HG02970 (cell line): Measurements from ENCODE around the gene BACE1.
"Not testable (repeated sequence)": the region's sequence is repeated elsewhere in the genome, so short reads cannot be mapped to it uniquely, and the experiment has no call there.

Source experiments
- ATAC-seq: cut with Tn5 transposase; IDR thresholded peaks from one replicate; pipeline ENCODE4 v1.9.1; 2021; ENCODE audit warnings: mild to moderate bottlenecking, moderate library complexity, moderate number of reproducible peaks; ENCODE audit not compliant: unreplicated experiment, low FRiP score

BACE1 gene

GRCh38 chr11:117279711-117280376 is 36.2 kb downstream of the BACE1 start:
- no peak for ATAC-seq

GRCh38 chr11:117278347-117278746 is 37.7 kb downstream of the BACE1 start:
- ATAC-seq, result no peak

GRCh38 chr11:117273550-117274289 is 42.3 kb downstream of the BACE1 start:
- ATAC-seq, result no peak

- ATAC-seq, result not testable (repeated sequence)
Measured at GRCh38 chr11:117272175-117272574, 43.9 kb downstream of the BACE1 start.

GRCh38 chr11:117271208-117271607 is 44.8 kb downstream of the BACE1 start:
- ATAC-seq, result no peak

DNA sequence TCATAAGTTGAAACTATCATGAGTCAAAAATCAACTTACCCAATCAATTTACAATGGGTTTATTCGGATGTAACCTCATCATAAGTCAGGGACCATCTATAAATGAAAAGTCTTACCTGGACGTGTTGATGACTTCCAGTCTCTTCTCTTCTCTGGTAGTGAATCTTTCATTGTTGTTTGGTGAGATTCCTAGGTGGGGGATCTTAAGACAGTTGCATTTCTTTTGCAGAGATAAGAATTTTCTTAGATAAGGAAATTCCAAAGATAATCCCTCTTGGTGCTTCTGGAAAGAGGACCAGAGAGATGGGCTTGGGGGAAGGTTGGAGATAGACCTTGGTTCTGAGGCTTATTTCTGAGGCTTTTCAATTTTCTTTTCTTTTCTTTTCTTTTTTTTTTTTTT is 46.2 kb downstream of the BACE1 start:
- ATAC-seq, result no peak

DNA sequence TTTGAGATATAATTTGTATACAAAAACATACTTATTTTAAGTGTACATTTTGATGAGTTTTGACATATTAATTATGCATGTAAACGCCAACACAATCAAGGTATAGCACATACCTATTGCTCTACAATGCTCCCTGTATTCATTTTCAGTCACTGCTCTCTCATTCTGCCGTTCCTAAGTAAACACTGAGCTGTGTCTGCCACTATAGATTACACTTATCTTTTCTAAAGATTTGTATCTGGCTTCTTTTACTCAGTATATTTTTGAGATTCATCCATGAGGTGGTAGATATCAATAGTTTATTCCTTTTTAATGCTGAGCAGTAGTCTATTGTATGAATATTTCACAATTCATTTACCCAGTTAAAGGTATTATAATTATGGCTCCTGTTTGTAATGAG is 50.3 kb downstream of the BACE1 start:
- ATAC-seq, result no peak

DNA sequence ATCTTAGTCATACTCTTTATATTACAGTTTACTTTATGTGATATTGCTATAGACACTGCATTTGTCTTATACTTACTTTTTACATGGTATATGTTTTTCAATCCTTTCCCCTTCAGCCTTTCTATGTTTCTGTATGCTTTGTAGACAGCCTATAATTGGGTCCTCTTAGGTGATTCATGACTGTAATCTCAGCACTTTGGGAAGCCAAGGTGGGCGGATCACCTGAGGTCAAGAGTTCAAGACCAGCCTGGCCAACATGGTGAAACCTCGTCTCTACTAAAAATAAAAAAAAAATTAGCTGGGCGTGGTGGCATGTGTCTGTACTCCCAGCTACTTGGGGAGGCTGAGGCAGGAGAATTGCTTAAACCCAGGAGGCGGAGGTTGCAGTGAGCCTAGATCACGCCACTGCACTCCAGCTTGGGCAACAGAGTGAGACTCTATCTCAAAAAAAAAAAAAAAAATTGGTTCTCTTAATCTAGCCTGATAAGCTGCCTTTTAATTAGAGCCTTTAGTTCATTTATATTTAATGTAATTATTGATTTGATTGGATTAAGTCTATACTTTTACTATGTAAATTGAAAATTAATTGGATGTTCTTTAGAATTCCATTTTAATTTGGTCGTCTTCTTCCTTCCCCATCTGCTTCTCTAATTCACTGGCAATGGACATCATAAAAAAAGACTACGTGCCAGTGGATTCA is 51.3 kb downstream of the BACE1 start:
- ATAC-seq, result not testable (repeated sequence)

GRCh38 chr11:117259417-117259816 is 56.6 kb downstream of the BACE1 start:
- no peak for ATAC-seq

GRCh38 chr11:117258576-117258975 is 57.5 kb downstream of the BACE1 start:
- ATAC-seq, result no peak

GRCh38 chr11:117256573-117256972 is 59.5 kb downstream of the BACE1 start:
- ATAC-seq, result no peak

DNA sequence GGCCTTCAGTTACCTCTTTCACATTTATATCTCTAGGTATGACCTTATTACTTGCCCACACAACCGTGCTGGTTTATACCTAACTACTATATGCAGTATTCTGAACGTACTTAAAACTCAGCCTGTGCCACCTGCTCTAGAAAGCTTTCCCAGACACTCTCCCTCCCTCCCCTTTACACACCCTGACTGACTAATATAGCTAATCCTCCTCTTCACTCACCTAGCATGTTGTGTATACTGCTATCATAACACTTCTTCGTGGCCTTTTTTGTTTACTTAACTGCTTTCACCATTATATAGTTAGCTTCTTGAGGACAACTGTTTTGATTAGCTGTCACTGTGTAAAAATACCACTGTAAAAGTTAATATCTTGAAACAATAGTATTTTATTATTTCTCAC is 60.1 kb downstream of the BACE1 start:
- ATAC-seq, result no peak

GRCh38 chr11:117251506-117251905 is 64.5 kb downstream of the BACE1 start:
- ATAC-seq, result no peak

DNA sequence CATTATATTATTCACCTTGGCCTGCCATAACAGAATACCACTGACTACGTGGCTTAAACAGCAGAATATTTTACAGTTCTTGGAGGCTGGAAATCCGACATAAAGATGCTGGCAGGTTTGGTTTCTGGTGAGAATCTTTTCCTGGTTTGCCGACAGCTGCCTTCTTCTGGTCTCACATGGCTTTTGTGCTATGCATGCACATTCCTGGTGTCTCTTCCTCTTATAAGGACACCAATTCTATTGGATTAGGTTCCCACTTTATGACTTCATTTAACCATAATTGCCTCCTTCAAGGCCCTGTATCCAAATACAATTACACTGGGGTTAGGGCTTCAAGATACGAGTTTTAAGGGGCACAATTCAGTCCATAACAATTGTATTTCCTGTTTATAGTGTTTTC is 66.5 kb downstream of the BACE1 start:
- no peak for ATAC-seq

DNA sequence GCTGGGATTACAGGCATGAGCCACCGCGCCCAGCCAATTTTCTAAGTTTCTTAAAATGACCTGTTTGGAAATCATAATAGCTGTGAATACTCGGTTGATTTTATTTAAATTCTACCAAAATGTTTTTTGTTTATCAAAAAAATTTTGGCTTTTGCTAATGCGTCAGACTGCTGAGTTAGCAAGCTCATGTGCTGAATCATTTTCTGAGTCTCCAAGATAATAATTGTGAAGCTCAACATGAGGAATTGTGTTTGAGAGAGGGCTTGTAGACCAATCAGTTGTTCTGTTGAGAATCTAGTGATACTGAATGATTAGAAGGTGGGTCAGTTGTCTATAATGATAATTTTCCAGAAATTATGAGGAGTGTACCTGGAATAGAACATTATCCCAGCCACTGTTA is 67.7 kb downstream of the BACE1 start:
- no peak for ATAC-seq

- no peak for ATAC-seq
Measured at GRCh38 chr11:117239295-117239694, 76.8 kb downstream of the BACE1 start.

GRCh38 chr11:117238221-117238620 is 77.8 kb downstream of the BACE1 start:
- ATAC-seq, result no peak
